Nephron (organoid): ENCODE data around the gene SLC7A4.

Experiments used
- H3K27ac Mint-ChIP-seq, 3 experiments: 2 replicates each; pipeline ENCODE4 v1.8.0; 2020; ENCODE audit warnings: mixed read lengths in 3 of 3, mild to moderate bottlenecking in 2 of 3, moderate library complexity in 1 of 3
- H3K27me3 Mint-ChIP-seq: 2 replicates; pipeline ENCODE4 v1.8.0; 2021; ENCODE audit warnings: low read depth, mild to moderate bottlenecking, moderate library complexity, mixed read lengths
- H3K36me3 Mint-ChIP-seq: 2 replicates; pipeline ENCODE4 v1.8.0; 2020; ENCODE audit warnings: low read depth, mixed read lengths
- H3K4me1 Mint-ChIP-seq: 2 replicates; pipeline ENCODE4 v1.8.0; 2020; ENCODE audit warnings: mixed read lengths
- H3K4me3 Mint-ChIP-seq, 3 experiments: 2 replicates each; pipeline ENCODE4 v1.8.0; 2020; ENCODE audit warnings: mild to moderate bottlenecking in 3 of 3, mixed read lengths in 3 of 3, moderate library complexity in 2 of 3
- H3K9me3 Mint-ChIP-seq: 2 replicates; pipeline ENCODE4 v1.8.0; 2020; ENCODE audit warnings: mixed read lengths
- CTCF ChIP-seq, 3 experiments: fragments of 200-600 bp; sonication (generic); IDR thresholded peaks; one replicate each; pipeline ENCODE4 v1.5.0; 2021; ENCODE audit warnings: antibody characterized with exemption in 3 of 3; ENCODE audit not compliant: unreplicated experiment in 3 of 3

The SLC7A4 gene

GRCh38 chr22:21070690-21071615, 38.6 kb upstream of the SLC7A4 start:
- no peak for TF ChIP-seq CTCF (IDR thresholded peaks at IDR 0.05; ENCODE audit: unreplicated experiment in 3 of 3)
- Mint-ChIP-seq H3K9me3 (no peaks in the 10 kb centered on the region), H3K36me3 (no peaks in the 10 kb centered on the region), H3K27ac (no peak overlapping the region), H3K4me3 (no peak overlapping the region), H3K4me1 (no peaks in the 10 kb centered on the region), H3K27me3 (peaks cover 10% of the 10 kb centered on the region)

GRCh38 chr22:21069375-21069774, 37.0 kb upstream of the SLC7A4 start:
- no peak for TF ChIP-seq CTCF (IDR thresholded peaks at IDR 0.05; ENCODE audit: unreplicated experiment in 3 of 3)
- Mint-ChIP-seq H3K9me3 (no peaks in the 10 kb centered on the region), H3K27ac (no peak overlapping the region), H3K36me3 (no peaks in the 10 kb centered on the region), H3K27me3 (peaks cover 18% of the 10 kb centered on the region), H3K4me1 (no peaks in the 10 kb centered on the region), H3K4me3 (no peak overlapping the region)

- peaks cover 18% of the 10 kb centered on the region for H3K27me3 Mint-ChIP-seq
- H3K4me3 Mint-ChIP-seq: no peak overlapping the region
- no peaks in the 10 kb centered on the region for H3K36me3 Mint-ChIP-seq
- no peak for TF ChIP-seq CTCF (IDR thresholded peaks at IDR 0.05; ENCODE audit: unreplicated experiment in 3 of 3)
- H3K9me3 Mint-ChIP-seq: no peaks in the 10 kb centered on the region
- no peak overlapping the region for H3K27ac Mint-ChIP-seq
- no peaks in the 10 kb centered on the region for H3K4me1 Mint-ChIP-seq
Observed at GRCh38 chr22:21068681-21069276, 36.4 kb upstream of the SLC7A4 start.

- H3K4me1 Mint-ChIP-seq: no peaks in the 10 kb centered on the region
- H3K27me3 Mint-ChIP-seq: peaks cover 18% of the 10 kb centered on the region
- H3K27ac Mint-ChIP-seq: no peak overlapping the region
- H3K36me3 Mint-ChIP-seq: no peaks in the 10 kb centered on the region
- H3K4me3 Mint-ChIP-seq: no peak overlapping the region
- H3K9me3 Mint-ChIP-seq: no peaks in the 10 kb centered on the region
- TF ChIP-seq CTCF (IDR thresholded peaks at IDR 0.05; ENCODE audit: unreplicated experiment in 3 of 3): no peak
Observed at GRCh38 chr22:21067901-21068680, 35.7 kb upstream of the SLC7A4 start.

- no peaks in the 10 kb centered on the region for H3K36me3 Mint-ChIP-seq
- no peak overlapping the region for H3K27ac Mint-ChIP-seq
- H3K9me3 Mint-ChIP-seq: no peaks in the 10 kb centered on the region
- peaks cover 18% of the 10 kb centered on the region for H3K27me3 Mint-ChIP-seq
- H3K4me1 Mint-ChIP-seq: no peaks in the 10 kb centered on the region
- TF ChIP-seq CTCF (IDR thresholded peaks at IDR 0.05; ENCODE audit: unreplicated experiment in 3 of 3): no peak
- H3K4me3 Mint-ChIP-seq: no peak overlapping the region
Observed at GRCh38 chr22:21067075-21067900, 34.9 kb upstream of the SLC7A4 start.
